GM12878 (cell line): ENCODE measurements around the gene RARRES1. TPM values are rescaled to one million over a fixed set of nuclear protein-coding genes. Genes with fewer than 3 reads are reported as not detected.

Source experiments
- ATAC-seq: fragments of 200-7000 bp; cut with Tn5 transposase; 3 replicates; pipeline ENCODE4 v1.9.1; 2020; ENCODE audit warnings: mild to moderate bottlenecking, moderate library complexity
- BruUV-seq: library from RNA; stranded (reverse); fragments of 400-500 nt; replicated peaks from 2 replicates; lab custom pipeline; 2021; lab: Mats Ljungman, UMichigan
- CTCF ChIA-PET: fragments of 300-600 bp; sonication (Branson Sonifier 250); formaldehyde crosslinking; extraction: SDS; loops from one replicate; lab custom pipeline; 2021; ENCODE audit warnings: inconsistent platforms; lab: Yijun Ruan, JAX
- POLR2A ChIA-PET: fragments of 350-600 bp; formaldehyde crosslinking; extraction: SDS; loops from one replicate; lab custom pipeline; 2021; ENCODE audit warnings: inconsistent platforms; lab: Charles Lee
- RAD21 ChIA-PET: fragments of 300-600 bp; sonication (Branson Sonifier 250); formaldehyde crosslinking; loops from one replicate; lab custom pipeline; 2023; ENCODE audit warnings: antibody characterized with exemption; ENCODE audit not compliant: unreplicated experiment; lab: Charles Lee
- SMC1A ChIA-PET: fragments of 300-600 bp; sonication (Branson Sonifier 250); formaldehyde crosslinking; loops from one replicate; lab custom pipeline; 2023; ENCODE audit not compliant: unreplicated experiment, uncharacterized antibody; lab: Charles Lee
- DNase-seq: peaks from one replicate; pipeline ENCODE4 v3.0.0-alpha.2; 2011; ENCODE audit warnings: low read depth, low spot score
- FAIRE-seq: peaks from 3 replicates; lab custom pipeline; 2011; peaks lifted over from hg19 to GRCh38; lab: Jason Lieb, UNC
- H2AFZ ChIP-seq: 2 replicates; pipeline ENCODE4 v1.6.0; 2011; ENCODE audit warnings: low read depth, low read length, control low read depth; ENCODE audit not compliant: control insufficient read depth
- H3K27ac ChIP-seq: 2 replicates; pipeline ENCODE4 v1.5.1; 2011; ENCODE audit warnings: control low read depth; ENCODE audit not compliant: control insufficient read depth, insufficient read depth
- H3K27me3 ChIP-seq, 2 experiments: replicated peaks in 1 of 2; 2 replicates each; pipeline versions ENCODE4 v1.6.0 to v1.6.1; 2011; ENCODE audit warnings: low read length in 1 of 2; ENCODE audit not compliant: control insufficient read depth in 2 of 2, insufficient read depth in 2 of 2
- H3K36me3 ChIP-seq, 2 experiments: 2 replicates each; pipeline ENCODE4 v1.5.1; 2011; ENCODE audit warnings: low read length in 1 of 2; ENCODE audit not compliant: control insufficient read depth in 2 of 2, insufficient read depth in 2 of 2
- H3K4me1 ChIP-seq: 2 replicates; pipeline ENCODE4 v1.6.1; 2011; ENCODE audit warnings: mild to moderate bottlenecking, low read length, moderate library complexity, mixed read lengths; ENCODE audit not compliant: control insufficient read depth, insufficient read depth
- H3K4me2 ChIP-seq: 2 replicates; pipeline ENCODE4 v1.6.0; 2011; ENCODE audit warnings: control low read depth; ENCODE audit not compliant: control insufficient read depth, insufficient read depth
- H3K4me3 ChIP-seq: fragments of 200-600 bp; sonication (generic); 2 replicates; pipeline ENCODE4 v1.5.1; 2016
- H3K79me2 ChIP-seq: 2 replicates; pipeline ENCODE4 v1.6.0; 2011; ENCODE audit warnings: low read length; ENCODE audit not compliant: control insufficient read depth, insufficient read depth
- H3K9ac ChIP-seq: 2 replicates; pipeline ENCODE4 v1.8.0; 2011; ENCODE audit warnings: low read length, control low read depth, mixed read lengths; ENCODE audit not compliant: control insufficient read depth, insufficient read depth
- H3K9me3 ChIP-seq: replicated peaks from 3 replicates; pipeline ENCODE4 v1.5.1; 2011; ENCODE audit warnings: mild to moderate bottlenecking, low read length; ENCODE audit not compliant: control insufficient read depth, insufficient read depth
- H4K20me1 ChIP-seq: 2 replicates; pipeline ENCODE4 v1.6.0; 2011; ENCODE audit not compliant: control insufficient read depth, insufficient read depth
- ATF3 ChIP-seq: IDR thresholded peaks from 2 replicates; pipeline ENCODE4 v1.6.1; 2011; ENCODE audit warnings: low read depth, mild to moderate bottlenecking, low read length, moderate library complexity, borderline replicate concordance; ENCODE audit errors: extremely low read depth
- CHD2 ChIP-seq: IDR thresholded peaks from 2 replicates; pipeline ENCODE4 v1.6.1; 2011; ENCODE audit warnings: low read depth, low read length, improper control_type of control experiment, borderline replicate concordance
- FOS ChIP-seq: IDR thresholded peaks from 3 replicates; pipeline ENCODE4 v1.6.1; 2011; ENCODE audit warnings: borderline replicate concordance; ENCODE audit not compliant: insufficient read length; ENCODE audit errors: extremely low read depth
- HDGF ChIP-seq: fragments of 450-650 bp; IDR thresholded peaks from 2 replicates; pipeline ENCODE4 v1.6.1; 2016; ENCODE audit warnings: antibody characterized with exemption
- IKZF2 ChIP-seq, 2 experiments: fragments of 450-650 bp; IDR thresholded peaks; 2 replicates each; pipeline ENCODE4 v1.6.1; 2017; ENCODE audit warnings: mild to moderate bottlenecking in 2 of 2, moderate library complexity in 2 of 2
- JUND ChIP-seq: IDR thresholded peaks from 2 replicates; pipeline ENCODE4 v1.6.1; 2012; ENCODE audit warnings: low read depth, mild to moderate bottlenecking, low read length, improper control_type of control experiment, moderate library complexity
- NR2C2 ChIP-seq: IDR thresholded peaks from 2 replicates; pipeline ENCODE4 v1.6.1; 2011; ENCODE audit warnings: borderline replicate concordance, low read depth; ENCODE audit not compliant: control insufficient read depth, insufficient read length
- NR2F1 ChIP-seq: fragments of 450-650 bp; conservative IDR thresholded peaks from 2 replicates; pipeline ENCODE4 v1.6.1; 2017; ENCODE audit warnings: mild to moderate bottlenecking
- PAX5 ChIP-seq: IDR thresholded peaks from 2 replicates; pipeline ENCODE4 v1.6.1; 2011; ENCODE audit warnings: low read depth, low read length, borderline replicate concordance
- RBBP5 ChIP-seq: fragments of 200-600 bp; sonication (generic); conservative IDR thresholded peaks from 2 replicates; pipeline ENCODE4 v1.6.1; 2016
- SIX5 ChIP-seq: IDR thresholded peaks from 2 replicates; pipeline ENCODE4 v1.6.1; 2011; ENCODE audit warnings: mild to moderate bottlenecking, low read depth, low read length, moderate library complexity; ENCODE audit not compliant: severe bottlenecking
- TBL1XR1 ChIP-seq: IDR thresholded peaks from 2 replicates; pipeline ENCODE4 v1.6.1; 2012; ENCODE audit warnings: low read depth, low read length, improper control_type of control experiment
- USF2 ChIP-seq: IDR thresholded peaks from 2 replicates; pipeline ENCODE4 v1.6.1; 2011; ENCODE audit warnings: low read depth, low read length, improper control_type of control experiment, borderline replicate concordance
- ZNF24 ChIP-seq: fragments of 450-650 bp; IDR thresholded peaks from 2 replicates; pipeline ENCODE4 v1.6.1; 2017; ENCODE audit warnings: antibody characterized with exemption, mild to moderate bottlenecking
- WGBS: methylation state at CpG from one replicate; pipeline ENCODE4 v1.1.6; 2016; ENCODE audit warnings: low lambda C conversion rate; ENCODE audit not compliant: insufficient replicate concordance, insufficient coverage; ENCODE audit errors: missing lambda C conversion rate; 5-methylcytosine and 5-hydroxymethylcytosine counted together
- in situ Hi-C: fragments of 300-500 bp; cut with MboI; formaldehyde crosslinking; loops from 9 replicates; pipeline ENCODE4 v1.14.3; 2018; ENCODE audit warnings: mixed read lengths
- intact Hi-C: fragments of 100-400 bp; cut with micrococcal nuclease; formaldehyde crosslinking; loops from one replicate; pipeline ENCODE4 v1.14.2; 2022; ENCODE audit not compliant: unreplicated experiment
- polyA plus RNA-seq, 11 experiments: library from polyadenylated mRNA; depleted of rRNA in 4 of 11; unstranded in 6 of 11; stranded (reverse) in 5 of 11; fragments of >200 nt; fragmentation: Nextera tagmentation in 4 of 11; fragmentation: Illumina TruSeq in 1 of 11; extraction: Ambion mirVana in 4 of 11; extraction: Trizol in 1 of 11; gene quantifications; 1 replicate in 1 of 11; 2 replicates in 10 of 11; pipeline versions ENCODE4 v1.2.1 to v1.2.3, GENCODE V29; 2011 to 2016; ENCODE audit warnings: inconsistent platforms in 2 of 11, missing spikeins in 2 of 11, low read depth in 1 of 11
- total RNA-seq, 4 experiments: library from RNA; depleted of rRNA in 3 of 4; stranded (reverse); fragments of >200 nt in 3 of 4; fragmentation: Illumina TruSeq in 1 of 4; extraction: Trizol in 1 of 4; gene quantifications; 2 replicates each; pipeline versions ENCODE4 v1.2.1 to v1.2.3, GENCODE V29; 2013 to 2021
- TF ChIP-seq, protein P1 (sequence below): IDR thresholded peaks from 2 replicates; pipeline ENCODE4 v1.6.1; 2011; ENCODE audit warnings: borderline replicate concordance, low read depth, mild to moderate bottlenecking, moderate library complexity, mixed read lengths, low read length; ENCODE audit not compliant: insufficient read depth; ENCODE audit errors: extremely low read length

The RARRES1 gene
- total and polyA plus RNA-seq, 10 of the 15 experiments (the other 5 are each of a cell fraction or from before 2014, with no cell fraction given) = 0.02 to 0.83 (median 0.63) TPM; not detected in 7

DNA sequence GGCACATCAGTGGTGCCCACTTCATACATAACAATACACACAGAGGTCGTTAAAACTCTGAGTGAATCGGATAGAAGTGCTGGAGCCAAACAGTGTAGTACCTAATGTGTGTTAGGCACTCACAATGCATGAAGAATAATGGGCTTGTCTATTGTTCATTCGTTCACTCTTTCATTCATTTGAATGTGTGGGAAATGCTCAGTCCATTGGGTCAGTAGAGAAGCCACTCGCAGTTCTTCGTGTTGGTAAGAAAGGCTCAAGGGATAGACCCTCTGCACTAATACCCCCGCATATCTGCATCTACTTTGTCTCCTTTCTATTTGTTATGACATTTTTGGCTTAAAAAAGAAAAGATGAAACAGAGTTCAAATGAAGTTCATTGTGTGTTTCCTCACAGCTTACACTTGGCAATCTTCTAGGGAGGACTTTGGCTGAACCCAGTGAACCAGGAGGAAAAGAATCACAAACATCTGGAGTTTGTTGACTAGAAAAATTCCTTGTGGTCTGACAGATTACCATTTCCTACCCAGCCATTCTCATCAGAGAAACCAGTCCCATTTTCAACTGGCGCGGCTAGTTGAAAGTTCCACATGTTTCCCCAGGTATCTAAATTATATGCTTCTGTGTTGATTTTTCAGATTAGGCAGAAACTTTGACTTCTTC lies 36.8 kb upstream of the RARRES1 start:
- BruUV-seq = no TSS peak
- Histone ChIP-seq H3K27ac (no peak overlapping the region), H4K20me1 (no peaks in the 10 kb centered on the region), H3K79me2 (no peaks in the 10 kb centered on the region), H3K4me1 (no peaks in the 10 kb centered on the region), H3K27me3 (no peaks in the 10 kb centered on the region), H3K4me3 (no peak overlapping the region), H3K9me3 (no peaks in the 10 kb centered on the region), H3K4me2 (no peak overlapping the region), H3K36me3 (no peaks in the 10 kb centered on the region), H3K9ac (no peak overlapping the region), H2AFZ (no peak overlapping the region)
- ATAC-seq (no peak), DNase-seq (no peak), FAIRE-seq (no peak)
- SMC1A ChIA-PET = no interaction called here
- TF ChIP-seq ATF3 (no peak), JUND (no peak), ZNF24 (no peak), USF2 (no peak), TBL1XR1 (no peak), NR2C2 (no peak), CHD2 (no peak), SIX5 (no peak), PAX5 (no peak), NR2F1 (no peak), FOS (no peak), HDGF (no peak), IKZF2 (IDR thresholded peaks at IDR 0.05) (no peak), RBBP5 (no peak)
- TF ChIP-seq, protein P1, sequence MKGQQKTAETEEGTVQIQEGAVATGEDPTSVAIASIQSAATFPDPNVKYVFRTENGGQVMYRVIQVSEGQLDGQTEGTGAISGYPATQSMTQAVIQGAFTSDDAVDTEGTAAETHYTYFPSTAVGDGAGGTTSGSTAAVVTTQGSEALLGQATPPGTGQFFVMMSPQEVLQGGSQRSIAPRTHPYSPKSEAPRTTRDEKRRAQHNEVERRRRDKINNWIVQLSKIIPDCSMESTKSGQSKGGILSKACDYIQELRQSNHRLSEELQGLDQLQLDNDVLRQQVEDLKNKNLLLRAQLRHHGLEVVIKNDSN = no peak
- POLR2A ChIA-PET = no interaction called here
- WGBS = 83% methylated on average over 8 of the region's 8 CpGs
- CTCF ChIA-PET = no interaction called here
- RAD21 ChIA-PET = no interaction called here
- intact Hi-C loops = no loop called here
- in situ Hi-C loops = no loop called here
